GM12864 (cell line): Measurements from ENCODE around the gene ARHGEF33.

Experiments used
- DNase-seq: peaks from one replicate; pipeline ENCODE4 v3.0.0-alpha.2; 2011; ENCODE audit warnings: low read depth
- H3K4me3 ChIP-seq: 2 replicates; pipeline ENCODE4 v1.5.1; 2011; ENCODE audit warnings: mild to moderate bottlenecking, low read depth, low read length, control low read depth
- CTCF ChIP-seq: IDR thresholded peaks from 2 replicates; pipeline ENCODE4 v1.5.1; 2011; ENCODE audit warnings: low read depth, mild to moderate bottlenecking, moderate library complexity, low read length, control low read depth, inconsistent platforms; ENCODE audit errors: missing control alignments

Gene ARHGEF33

GRCh38 chr2:38873763-38874162 lies 15.9 kb upstream of the ARHGEF33 start:
- H3K4me3 ChIP-seq, result no peak overlapping the region
- no peak for DNase-seq
- no peak for TF ChIP-seq CTCF

GRCh38 chr2:38875227-38875575 lies 14.5 kb upstream of the ARHGEF33 start:
- H3K4me3 ChIP-seq, result peak overlapping the region; percentile 80
- DNase-seq, result no peak
- no peak for TF ChIP-seq CTCF

- TF ChIP-seq CTCF, result no peak
- peak; percentile 34 for DNase-seq
Observed at GRCh38 chr2:38875576-38876367, 13.9 kb upstream of the ARHGEF33 start, which contains the start of the genes DHX57 and MORN2. Gene DHX57 (minus strand): TSS chr2:38875934. CDS start chr2:38868405, 7,529 bp downstream. Gene MORN2 (plus strand): TSS chr2:38875976.

GRCh38 chr2:38876407-38876806 lies 13.3 kb upstream of the ARHGEF33 start:
- DNase-seq, result no peak
- H3K4me3 ChIP-seq, result peak overlapping the region; percentile 80
- no peak for TF ChIP-seq CTCF

More at GRCh38 chr2:38875576-38876367, 13.9 kb upstream of the ARHGEF33 start, which contains the start of the genes DHX57 and MORN2:
- H3K4me3 ChIP-seq, result peak within 1 kb of the TSS; percentile 80

GRCh38 chr2:38886063-38886462 lies 3.6 kb upstream of the ARHGEF33 start:
- TF ChIP-seq CTCF, result no peak
- no peak for DNase-seq
- no peak overlapping the region for H3K4me3 ChIP-seq

GRCh38 chr2:38887347-38887746 lies 2.3 kb upstream of the ARHGEF33 start:
- TF ChIP-seq CTCF, result no peak
- no peak for DNase-seq
- H3K4me3 ChIP-seq, result no peak overlapping the region
